ENCODE measurements around the gene C17orf114.
A peak's percentile ranks its signal among the peaks of the same experiment; 100 is the strongest.

Gene C17orf114

GRCh38 chr17:4823373-4824089, 21.4 kb upstream of the C17orf114 start:
- DNase-seq (ENCODE audit: low read depth), result no peak

- no peak for DNase-seq (ENCODE audit: low read depth)
Observed at GRCh38 chr17:4822835-4823234, 20.7 kb upstream of the C17orf114 start.

GRCh38 chr17:4818276-4818675, 16.1 kb upstream of the C17orf114 start:
- DNase-seq (ENCODE audit: low read depth), result no peak

GRCh38 chr17:4816826-4817225, 14.7 kb upstream of the C17orf114 start:
- DNase-seq (ENCODE audit: low read depth), result no peak

- DNase-seq (ENCODE audit: low read depth), result no peak
Observed at GRCh38 chr17:4815043-4815675, 13.0 kb upstream of the C17orf114 start.

- no peak for DNase-seq (ENCODE audit: low read depth)
Observed at GRCh38 chr17:4812690-4813089, 10.6 kb upstream of the C17orf114 start.

- no peak for DNase-seq (ENCODE audit: low read depth)
Observed at GRCh38 chr17:4811471-4811870, 9.3 kb upstream of the C17orf114 start.

GRCh38 chr17:4810696-4811290, 8.7 kb upstream of the C17orf114 start:
- DNase-seq (ENCODE audit: low read depth), result no peak

GRCh38 chr17:4808378-4808767, 6.2 kb upstream of the C17orf114 start:
- no peak for DNase-seq (ENCODE audit: low read depth)

- no peak for DNase-seq (ENCODE audit: low read depth)
Observed at GRCh38 chr17:4807605-4808377, 5.7 kb upstream of the C17orf114 start.

GRCh38 chr17:4806777-4807604, 4.9 kb upstream of the C17orf114 start, which contains the start of gene PLD2:
PLD2 (plus strand) TSS chr17:4807152; CDS start chr17:4807773, 621 bp downstream.
- peak; percentile 84 for DNase-seq (ENCODE audit: low read depth)

- DNase-seq (ENCODE audit: low read depth), result no peak
Observed at GRCh38 chr17:4806456-4806776, 4.3 kb upstream of the C17orf114 start.

- DNase-seq (ENCODE audit: low read depth), result no peak
Observed at GRCh38 chr17:4800462-4801196, 1.5 kb downstream of the C17orf114 start.

GRCh38 chr17:4796552-4796920, 5.6 kb downstream of the C17orf114 start:
- DNase-seq (ENCODE audit: low read depth), result no peak

- DNase-seq (ENCODE audit: low read depth), result no peak
Observed at GRCh38 chr17:4795168-4795567, 7.0 kb downstream of the C17orf114 start.

GRCh38 chr17:4790705-4791088, 11.4 kb downstream of the C17orf114 start:
- no peak for DNase-seq (ENCODE audit: low read depth)

GRCh38 chr17:4789951-4790704, 12.0 kb downstream of the C17orf114 start:
- peak; percentile 71 for DNase-seq (ENCODE audit: low read depth)

- DNase-seq (ENCODE audit: low read depth), result no peak
Observed at GRCh38 chr17:4789701-4789950, 12.5 kb downstream of the C17orf114 start.

- no peak for DNase-seq (ENCODE audit: low read depth)
Observed at GRCh38 chr17:4788807-4789700, 13.1 kb downstream of the C17orf114 start, which contains the start of gene GLTPD2. GLTPD2 (plus strand) TSS chr17:4788964; CDS start chr17:4789012, 48 bp downstream.

Measured in activated T-helper 9 cell treated with anti-CD3 and anti-CD28 coated beads, Interleukin-2, amount 50 U/mL, for 16 hours (primary cell).